NCI-H510A (cell line): ENCODE data around the gene IQCE.
"Not testable (repeated sequence)": the region's sequence is repeated elsewhere in the genome, so short reads cannot be mapped to it uniquely, and the experiment has no call there.

ENCODE experiments used
- DNase-seq: peaks from one replicate; lab custom pipeline; 2025; lab: John Stamatoyannopoulos, UW

The IQCE gene

DNA sequence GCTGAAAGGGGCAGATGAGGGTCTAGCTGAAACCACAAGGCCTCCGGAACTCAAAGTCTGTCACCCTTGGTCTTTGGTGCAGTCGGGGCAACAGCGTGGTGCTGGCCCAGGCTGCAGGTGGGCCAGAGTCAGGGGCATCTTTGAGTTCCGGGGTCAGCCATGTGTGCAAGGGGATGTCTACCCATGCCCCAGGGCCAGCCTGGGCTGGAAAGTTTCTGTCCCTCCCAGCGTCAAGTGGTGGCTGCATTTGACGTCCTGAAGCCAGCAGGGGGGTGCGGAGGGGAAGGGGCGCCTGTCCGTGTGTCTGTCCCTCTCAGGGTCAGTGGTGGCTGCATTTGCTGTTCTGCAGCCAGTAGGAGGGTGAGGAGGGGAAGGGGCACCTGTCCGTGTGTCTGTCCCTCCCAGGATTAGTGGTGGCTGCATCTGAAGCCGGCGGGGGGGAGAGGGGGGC is 4.1 kb upstream of the IQCE start:
- DNase-seq: no peak

DNA sequence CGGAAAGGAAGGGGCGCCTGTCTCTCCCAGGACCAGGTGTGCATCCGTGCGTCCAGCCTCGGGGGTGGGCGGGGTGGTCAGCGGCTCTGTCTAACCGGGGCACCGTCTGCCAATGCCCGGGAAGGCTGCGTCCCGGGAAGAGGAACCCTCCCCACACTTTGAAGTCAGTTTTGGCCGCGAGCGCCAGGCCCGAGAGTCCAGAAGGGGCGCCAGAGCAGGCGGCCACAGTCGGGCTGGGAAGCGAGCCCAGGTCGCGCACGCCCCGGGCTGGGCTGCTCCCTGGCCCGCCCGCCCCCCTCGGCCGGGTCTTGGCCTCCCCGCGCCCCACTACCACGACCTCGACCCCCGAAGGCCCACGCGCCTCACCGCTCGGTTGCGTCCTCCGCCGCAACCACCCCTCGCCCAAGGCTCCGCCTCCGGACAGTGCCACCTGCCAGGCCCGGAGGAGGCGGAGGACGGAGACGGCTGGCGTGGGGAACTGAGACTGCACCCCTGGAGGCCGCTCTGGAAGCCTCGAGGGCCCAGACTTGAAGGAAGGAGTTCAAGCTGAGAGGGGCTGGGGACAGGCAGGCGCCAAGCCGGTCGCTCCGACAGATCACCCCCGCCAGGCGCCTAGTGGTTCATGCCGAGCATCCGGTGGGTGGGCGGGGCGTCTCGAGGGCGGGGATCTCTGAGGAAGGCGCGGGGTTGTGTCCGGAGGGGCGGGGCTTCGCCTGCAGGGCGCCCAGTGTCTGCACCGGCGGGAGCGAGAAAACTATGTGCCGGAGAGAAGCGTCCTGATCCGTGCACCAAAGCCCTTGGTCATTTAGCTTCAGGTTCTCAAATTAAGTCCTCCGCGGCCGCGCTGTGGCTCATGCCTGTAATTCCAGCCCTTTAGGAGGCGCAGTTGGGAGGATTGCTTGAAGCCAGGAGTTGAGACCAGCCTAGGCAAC is 3.4 kb upstream of the IQCE start, which contains the start of gene BRAT1:
Gene BRAT1, minus strand, starts transcription at position 404 of the 932 bp plus-strand sequence. CDS start 1,093 bp downstream, outside the sequence.
- DNase-seq: peak; percentile 90

DNA sequence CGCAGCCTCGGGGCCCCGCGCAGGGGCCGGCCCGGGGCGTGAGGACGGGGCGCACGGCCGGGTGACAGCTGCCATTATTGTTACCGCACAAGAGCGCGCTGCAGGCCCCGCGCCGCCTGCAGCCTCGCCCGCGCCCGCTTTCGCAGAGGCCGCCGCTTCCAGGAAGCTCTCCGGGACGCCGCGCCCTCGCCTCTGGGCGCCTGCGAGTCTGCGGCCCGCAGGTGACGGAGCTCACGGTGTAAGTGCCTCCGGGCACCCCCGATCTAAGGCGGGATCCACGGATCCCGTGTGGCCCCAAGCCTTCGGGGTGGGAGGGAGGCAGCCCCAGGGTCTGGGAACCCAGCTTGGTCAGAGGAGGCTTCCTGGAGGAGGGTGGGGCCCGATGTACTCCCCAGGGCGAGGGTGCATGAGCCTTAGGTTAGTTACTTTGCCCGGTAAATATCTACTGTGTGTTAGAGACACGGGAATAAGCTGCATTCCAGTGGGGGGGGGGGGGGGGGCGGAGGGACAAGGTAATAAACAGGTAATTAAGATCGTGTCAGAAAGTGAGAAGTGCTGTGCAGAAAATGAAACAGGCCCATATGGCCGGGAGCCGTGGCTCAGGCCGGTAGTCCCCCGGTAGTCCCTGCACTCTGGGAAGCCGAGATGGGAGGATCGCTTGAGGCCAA is 638 bp downstream of the IQCE start:
- DNase-seq: no peak

DNA sequence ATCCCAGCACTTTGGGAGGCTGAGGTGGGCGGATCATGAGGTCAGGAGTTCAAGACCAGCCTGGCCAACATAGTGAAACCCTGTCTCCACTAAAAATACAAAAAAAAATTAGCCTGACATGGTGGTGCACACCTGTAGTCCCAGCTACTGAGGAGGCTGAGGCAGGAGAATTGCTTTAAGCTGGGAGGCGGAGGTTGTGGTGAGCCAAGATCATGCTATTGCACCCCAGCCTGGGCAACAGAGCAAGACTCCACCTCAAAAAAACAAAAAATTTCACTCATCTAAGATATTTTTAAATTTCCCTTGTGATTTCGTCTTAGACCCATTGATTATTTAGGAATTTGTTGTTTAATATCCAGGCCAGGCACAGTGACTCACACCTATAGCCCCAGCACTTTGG is 5.2 kb downstream of the IQCE start:
- not testable (repeated sequence) for DNase-seq

DNA sequence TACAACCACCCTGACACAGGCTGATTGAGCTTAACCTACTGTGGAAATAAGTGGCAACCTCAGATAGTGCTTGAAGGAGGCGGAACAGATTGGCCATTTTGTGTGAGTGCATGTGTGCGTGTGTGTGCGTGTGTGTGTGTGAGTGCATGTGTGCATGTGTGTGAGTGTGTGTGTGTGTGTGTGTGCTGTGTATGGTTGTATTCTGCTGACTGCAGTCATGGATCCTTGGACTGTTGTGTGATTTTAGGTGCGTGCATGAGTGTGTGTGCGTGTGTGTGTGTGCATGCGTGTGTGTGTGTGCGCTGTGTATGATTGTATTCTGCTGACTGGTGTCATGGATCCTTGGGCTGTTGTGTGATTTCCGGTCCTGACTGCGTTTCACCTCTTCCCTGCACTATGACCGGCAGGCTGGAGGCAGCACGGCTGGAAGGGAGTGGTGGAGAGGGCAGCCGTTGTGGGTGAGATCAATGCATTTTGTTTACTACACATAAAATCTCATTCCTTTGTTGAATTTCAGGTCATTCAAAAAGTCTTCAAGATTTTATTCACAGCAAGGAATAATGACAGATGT is 6.3 kb downstream of the IQCE start:
- no peak for DNase-seq

DNA sequence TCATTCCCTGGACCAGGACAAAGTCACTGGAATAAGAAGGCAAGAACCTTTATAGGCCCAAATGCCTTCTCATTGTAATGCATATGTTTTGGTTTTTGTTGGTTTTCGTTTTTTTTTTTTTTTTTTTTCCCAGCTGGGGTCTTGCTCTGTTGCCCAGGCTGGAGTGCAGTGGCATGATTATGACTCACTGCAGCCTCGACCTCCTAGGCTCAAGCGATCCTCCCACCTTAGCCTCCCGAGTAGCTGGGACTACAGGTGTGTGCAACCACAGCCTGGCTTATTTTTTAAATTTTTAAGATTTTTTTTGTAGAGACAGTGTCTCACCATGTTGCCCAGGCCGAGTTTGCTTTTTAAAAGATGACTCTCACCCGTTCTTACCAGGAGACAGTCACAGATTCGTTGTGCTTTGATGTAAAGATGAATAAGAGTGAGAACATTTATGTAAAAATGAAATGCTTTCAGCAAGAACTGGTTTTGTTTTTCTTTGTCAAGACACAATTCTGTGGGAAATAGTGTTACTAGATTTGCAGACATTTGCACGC is 7.6 kb downstream of the IQCE start:
- no peak for DNase-seq

DNA sequence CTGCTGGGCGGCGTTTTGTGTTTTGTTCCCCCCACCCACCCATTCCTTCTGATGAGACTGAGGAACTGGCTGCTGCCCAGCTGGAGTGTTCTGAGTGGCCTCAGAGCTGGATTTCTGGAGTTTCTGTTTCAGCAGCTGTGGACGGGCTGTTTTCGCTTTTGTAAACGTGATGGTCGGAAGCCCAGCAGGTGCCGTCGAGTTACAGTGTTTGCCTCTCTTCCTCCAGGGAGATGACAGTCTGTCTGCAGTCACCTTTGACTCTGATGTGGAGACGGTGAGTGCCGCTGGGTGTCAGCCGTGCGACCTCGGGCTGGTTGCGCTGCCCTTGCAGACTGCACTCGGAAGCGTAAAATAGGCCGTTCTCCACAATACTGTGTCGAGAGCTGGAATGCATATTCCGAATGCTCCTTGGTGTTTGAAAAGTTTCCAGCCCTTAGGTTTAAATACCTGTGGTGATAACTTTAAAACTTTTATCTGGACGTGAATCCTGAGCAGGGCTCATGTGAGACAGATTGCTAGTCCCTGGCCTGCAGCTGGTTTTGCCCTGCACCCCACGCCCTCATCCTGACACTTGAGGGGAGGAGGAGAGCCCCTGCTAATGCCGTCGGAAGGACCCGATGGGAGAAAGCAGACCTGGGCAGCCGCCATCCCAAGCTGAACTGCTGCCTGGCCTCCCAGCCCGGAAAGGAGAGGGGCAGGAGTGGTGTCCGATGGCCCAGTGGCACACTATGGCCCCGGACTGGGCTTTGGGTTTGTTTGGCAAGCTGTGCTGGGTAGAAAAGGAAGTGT is 8.3 kb downstream of the IQCE start:
- peak; percentile 61 for DNase-seq

DNA sequence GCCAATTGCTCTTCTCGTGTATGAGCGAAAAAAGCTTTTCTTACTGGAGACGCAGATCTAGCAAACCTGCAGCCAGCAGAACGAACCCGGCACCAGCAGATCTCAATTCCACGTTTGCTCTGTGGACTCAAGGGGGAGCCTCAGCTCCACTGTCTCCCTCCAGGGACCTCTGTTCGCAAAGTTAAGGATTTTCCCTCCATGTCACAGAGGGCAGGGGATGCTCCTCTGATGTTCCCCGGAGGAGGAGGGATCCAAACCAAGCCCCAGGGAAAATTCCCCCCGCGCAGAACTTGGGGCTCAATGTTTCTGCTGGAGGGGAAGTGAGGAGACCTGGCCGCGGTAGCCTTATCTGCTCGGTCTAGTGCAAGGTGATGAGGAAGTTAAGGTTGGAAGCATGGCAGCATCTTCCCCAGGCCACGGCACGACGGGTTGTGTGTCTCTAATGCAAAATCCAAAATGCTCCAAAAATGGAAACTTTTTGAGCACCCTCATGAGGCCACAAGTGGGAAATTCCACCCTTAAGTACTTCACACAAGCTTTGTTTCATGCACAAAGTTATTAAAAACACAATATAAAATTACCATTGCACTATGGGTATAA is 9.0 kb downstream of the IQCE start:
- DNase-seq: no peak

DNA sequence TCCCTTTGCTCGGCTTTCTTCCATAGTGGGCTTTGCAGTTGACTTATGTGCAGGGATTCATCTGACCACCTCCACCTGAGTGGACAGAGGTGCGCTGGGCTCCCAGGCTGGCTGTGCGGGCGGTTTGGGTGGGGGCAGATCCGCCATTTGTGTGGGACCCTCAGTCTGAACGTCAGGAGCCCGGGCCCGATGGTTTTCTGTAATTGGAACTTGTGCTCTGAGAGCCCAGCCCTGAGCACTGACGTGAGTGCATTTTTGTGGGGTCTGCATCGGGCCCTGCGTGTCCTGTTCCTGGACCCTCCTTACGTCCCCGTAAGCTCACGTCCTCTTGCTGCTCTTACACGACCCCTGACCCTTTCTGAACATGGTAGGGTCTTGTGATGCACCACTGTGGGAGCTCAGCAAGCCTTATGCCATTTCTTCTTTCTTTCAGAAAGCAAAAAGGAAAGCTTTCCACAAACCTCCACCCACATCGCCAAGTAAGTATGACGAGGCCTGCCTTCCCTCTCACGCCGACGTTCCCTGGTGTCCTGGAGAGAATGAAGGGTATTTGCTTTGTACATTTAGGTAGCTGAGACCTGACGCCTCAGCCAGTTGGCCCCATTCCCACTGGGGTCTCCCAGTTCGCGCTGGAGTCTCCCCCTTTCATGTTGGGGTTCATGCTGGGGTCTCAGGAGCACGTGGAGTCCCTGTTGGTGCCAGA is 9.9 kb downstream of the IQCE start:
- DNase-seq: no peak

DNA sequence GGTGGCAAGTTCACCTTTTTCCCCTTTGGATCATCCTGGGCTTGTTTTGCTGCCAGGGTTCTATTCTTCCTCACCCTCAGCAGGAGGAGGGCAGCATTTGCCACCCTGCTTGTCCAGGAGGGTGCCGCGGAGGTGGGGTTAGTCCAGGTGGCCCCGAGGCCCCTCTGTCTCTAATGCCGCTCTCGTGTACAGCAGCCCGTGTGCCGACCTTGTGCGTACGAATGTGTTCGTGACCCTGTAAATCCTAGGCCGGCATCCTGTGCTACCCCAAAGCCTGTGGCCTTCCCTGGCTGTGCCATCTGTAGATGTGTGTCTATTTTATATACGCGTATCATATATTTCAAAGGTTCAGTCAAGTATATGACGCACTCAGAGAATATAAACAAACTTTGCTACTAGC is 10.6 kb downstream of the IQCE start:
- DNase-seq: no peak

DNA sequence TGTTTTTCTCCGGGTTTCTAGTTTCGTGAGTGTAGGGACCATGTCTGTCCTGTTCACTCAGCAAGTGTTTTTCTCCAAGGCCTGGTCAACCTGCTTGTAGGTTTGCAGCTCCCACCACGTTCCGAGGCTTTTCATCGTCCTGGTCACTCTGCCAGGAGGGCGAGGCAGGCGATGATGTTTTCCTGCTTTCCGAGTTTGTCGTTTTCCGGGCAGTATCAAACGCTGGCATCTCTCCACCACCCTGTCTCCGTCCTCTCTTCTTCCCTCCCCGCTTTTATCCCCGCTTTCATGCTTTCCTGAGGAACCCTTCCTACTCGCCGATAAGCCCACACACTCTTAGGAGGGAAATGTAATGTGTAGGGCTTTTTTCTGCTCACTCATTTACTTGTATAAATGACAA is 11.2 kb downstream of the IQCE start:
- DNase-seq: no peak

DNA sequence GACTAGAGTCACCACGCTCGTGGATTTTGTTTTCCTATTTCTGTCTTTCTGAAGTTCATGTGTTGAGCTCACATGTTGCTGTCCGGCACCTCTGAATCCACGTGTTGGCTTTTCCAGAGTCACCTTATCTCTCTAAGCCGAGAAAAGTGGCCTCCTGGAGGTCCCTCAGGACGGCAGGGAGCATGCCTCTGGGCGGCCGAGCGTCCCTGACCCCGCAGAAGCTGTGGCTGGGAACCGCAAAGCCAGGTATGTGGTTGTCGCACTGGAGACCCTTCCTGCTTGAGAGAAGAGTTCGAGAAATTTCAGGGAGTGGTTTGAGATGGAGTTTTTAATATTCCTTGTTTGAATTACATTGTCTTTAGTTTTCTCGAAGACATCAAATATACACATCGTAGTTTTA is 12.6 kb downstream of the IQCE start:
- no peak for DNase-seq

DNA sequence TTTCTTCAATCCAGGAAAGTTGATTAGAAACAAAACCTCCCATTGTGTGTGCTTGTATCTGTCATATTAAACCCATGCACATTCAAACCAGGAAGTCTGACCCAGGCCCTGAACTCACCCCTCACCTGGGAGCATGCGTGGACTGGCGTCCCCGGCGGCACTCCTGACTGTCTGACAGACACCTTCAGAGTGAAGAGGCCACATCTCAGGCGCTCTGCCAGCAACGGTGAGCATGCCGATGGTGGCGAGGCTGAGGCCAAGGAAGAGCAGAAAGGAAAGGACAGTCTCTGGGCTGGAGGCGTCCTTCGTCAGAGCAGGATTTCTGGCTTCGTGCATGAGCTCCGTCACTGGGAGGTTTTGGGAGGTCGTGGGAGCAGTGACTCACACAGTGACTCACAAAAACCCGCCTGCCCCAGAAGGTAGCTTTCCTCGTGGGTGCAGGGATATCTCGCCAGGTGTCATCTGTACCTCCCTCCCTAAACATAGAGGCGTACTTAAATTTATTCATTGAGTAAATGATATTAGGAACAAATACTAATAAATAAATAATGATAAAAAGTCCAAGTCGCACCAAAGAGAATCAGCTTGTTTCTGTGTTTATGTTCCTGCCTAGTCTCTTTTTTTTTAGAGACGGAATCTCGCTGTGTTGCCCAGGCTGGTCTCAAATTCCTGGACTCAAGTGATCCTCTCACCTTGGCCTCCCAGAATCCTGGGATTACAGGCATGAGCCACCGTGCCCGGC is 13.5 kb downstream of the IQCE start:
- no peak for DNase-seq

DNA sequence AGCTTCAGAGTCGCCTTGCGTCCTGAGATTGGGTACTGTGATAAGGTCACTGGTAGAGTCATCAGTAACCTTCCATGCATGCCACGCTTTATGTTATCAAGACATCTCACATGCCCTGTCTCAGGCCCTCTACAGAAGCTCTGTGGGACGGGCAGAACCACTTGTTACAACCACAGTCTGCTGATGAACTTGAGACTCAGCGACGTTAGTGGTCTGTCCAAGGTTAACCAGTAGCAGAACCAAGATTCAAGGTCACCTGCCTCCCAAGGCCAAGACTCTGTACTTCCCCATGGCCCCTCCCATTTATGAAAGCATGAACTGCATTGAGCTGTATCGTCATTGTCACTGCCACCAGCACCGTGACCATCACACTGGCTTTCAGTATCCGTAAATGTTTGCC is 15.0 kb downstream of the IQCE start:
- no peak for DNase-seq

DNA sequence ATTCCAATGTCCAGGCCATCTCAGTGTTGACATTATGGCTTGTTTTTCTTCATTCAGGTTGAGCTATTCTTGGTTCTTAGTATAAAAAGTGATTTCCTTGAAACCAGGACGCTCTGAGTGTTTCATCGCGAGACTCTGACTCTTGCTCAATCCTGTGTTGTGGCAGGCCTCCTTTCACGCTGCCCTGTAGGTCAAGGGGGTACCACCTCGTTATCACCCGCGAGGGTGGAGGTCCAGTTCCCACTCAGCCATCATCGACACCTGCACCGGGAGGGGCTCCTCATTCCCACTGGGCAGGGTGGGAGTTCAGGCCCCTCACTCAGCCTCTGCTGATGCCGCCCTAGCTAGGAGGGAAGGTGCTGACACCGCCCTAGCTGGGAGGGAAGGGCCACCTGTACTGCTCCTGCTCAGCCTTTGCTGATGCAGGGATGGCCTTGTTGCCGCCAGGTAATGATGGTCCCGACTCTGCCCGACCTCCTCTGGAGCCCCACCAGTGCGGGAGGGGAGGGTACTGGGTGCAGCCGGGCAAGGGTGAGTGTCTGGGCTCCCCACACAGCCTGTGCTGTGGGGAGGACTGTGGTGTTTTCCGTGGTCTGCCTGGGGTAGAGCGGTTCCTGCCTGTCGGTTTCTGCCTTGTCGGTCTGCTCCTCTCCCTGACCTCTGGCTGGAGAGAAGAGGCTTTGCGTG is 16.4 kb downstream of the IQCE start:
- no peak for DNase-seq

DNA sequence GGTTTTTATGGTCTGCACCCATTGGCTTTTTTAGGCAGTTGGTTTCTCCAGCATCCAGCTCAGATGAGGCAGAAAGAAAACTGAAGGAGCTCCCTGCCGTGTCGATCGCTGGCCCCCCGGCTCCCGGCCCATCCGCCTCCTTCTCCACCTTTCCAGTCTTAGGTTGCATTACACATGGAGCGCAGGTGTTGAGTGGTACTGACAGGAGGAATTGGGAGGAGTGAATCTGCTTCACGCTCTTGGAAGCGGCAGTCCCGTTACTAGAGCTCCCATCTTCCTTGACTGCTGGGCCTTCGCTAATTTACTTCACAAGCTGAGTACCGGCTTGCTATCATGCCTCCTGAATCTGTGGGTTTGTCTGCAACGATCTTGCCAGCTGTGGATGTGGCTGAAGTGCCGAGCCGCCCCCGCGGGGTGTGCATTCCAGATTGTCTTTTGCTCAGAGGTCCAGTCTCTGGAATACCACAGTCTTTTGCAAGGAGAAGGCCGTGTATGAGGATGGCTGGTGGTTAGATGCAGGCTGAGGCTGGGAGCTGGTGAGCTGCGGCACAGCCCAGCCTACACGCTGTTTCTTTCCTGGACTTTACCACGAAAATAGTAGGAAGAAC is 17.1 kb downstream of the IQCE start:
- DNase-seq: no peak

DNA sequence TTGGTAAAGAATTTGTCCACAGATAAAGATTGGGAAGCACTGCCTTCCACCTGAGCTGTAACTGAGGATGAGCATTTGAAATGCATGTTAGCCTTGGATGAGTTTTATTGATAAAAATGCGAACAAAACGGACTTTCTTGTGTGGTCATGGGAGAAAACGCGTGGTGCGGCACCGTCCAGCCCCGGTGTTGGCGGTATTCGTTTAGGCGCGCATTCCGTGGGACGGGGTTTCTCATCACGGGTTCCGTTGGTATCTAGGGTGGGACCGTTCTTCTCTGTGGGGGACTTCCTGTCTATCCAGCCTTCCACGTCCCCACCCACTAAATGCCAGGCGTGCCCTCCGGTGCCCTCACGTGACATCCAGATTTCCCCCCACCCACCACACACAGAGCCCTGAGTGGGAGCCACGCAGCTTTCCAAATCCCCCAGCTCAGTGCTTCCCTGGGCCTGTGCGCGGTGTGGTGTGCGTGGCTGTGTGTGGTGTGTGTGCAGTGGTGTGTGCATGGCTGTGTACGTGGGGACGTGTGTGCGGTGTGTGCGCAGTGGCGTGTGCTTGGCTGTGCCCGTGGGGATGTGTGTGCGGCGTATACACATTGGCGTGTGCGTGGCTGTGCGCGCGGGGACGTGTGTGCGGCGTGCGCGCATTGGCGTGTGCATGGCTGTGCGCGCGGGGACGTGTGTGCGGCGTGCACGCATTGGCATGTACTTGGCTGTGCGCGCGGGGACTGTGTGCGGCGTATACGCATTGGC is 18.1 kb downstream of the IQCE start:
- no peak for DNase-seq
